ENCODE results near the gene TSPAN9.

TSPAN9 gene

GRCh38 chr12:3310271-3311026 is 233.3 kb downstream of the TSPAN9 start:
- H3K36me3 ChIP-seq (ENCODE audit: low read length) = no peaks in the 10 kb centered on the region
- no peak overlapping the region for H3K4me2 ChIP-seq (ENCODE audit: low read depth, low read length, poor library complexity, severe bottlenecking)
- TF ChIP-seq CTCF (IDR thresholded peaks at IDR 0.05; ENCODE audit: insufficient read depth, low read length, poor library complexity, severe bottlenecking) = no peak
- no peak for TF ChIP-seq EZH2phosphoT487 (conservative IDR thresholded peaks at IDR 0.05; ENCODE audit: low read length)
- no peaks in the 10 kb centered on the region for H4K20me1 ChIP-seq (ENCODE audit: low read depth, low read length)
- no peak overlapping the region for H2AFZ ChIP-seq (ENCODE audit: low read depth, low read length, severe bottlenecking)
- H3K27ac ChIP-seq (ENCODE audit: low read depth, low read length) = no peak overlapping the region
- no peaks in the 10 kb centered on the region for H3F3A ChIP-seq (ENCODE audit: insufficient read depth)
- H3K27me3 ChIP-seq (ENCODE audit: low read length) = no peaks in the 10 kb centered on the region
- no peaks in the 10 kb centered on the region for H3K9me2 ChIP-seq (replicated peaks; ENCODE audit: insufficient read depth, low read length)
- H3K9me3 ChIP-seq (ENCODE audit: insufficient read depth, low read length) = no peaks in the 10 kb centered on the region
- H3K9ac ChIP-seq (ENCODE audit: low read length) = no peak overlapping the region
- H3K4me3 ChIP-seq (ENCODE audit: insufficient read depth, low read length, poor library complexity, severe bottlenecking) = no peak overlapping the region
- no peaks in the 10 kb centered on the region for H3K79me2 ChIP-seq (ENCODE audit: insufficient read depth, low read length)

- H3K4me3 ChIP-seq (ENCODE audit: insufficient read depth, low read length, poor library complexity, severe bottlenecking) = no peak overlapping the region
- H3K4me2 ChIP-seq (ENCODE audit: low read depth, low read length, poor library complexity, severe bottlenecking) = no peak overlapping the region
- H3K9me2 ChIP-seq (replicated peaks; ENCODE audit: insufficient read depth, low read length) = no peaks in the 10 kb centered on the region
- TF ChIP-seq CTCF (IDR thresholded peaks at IDR 0.05; ENCODE audit: insufficient read depth, low read length, poor library complexity, severe bottlenecking) (no peak), EZH2phosphoT487 (conservative IDR thresholded peaks at IDR 0.05; ENCODE audit: low read length) (no peak)
- no peak overlapping the region for H2AFZ ChIP-seq (ENCODE audit: low read depth, low read length, severe bottlenecking)
- no peaks in the 10 kb centered on the region for H4K20me1 ChIP-seq (ENCODE audit: low read depth, low read length)
- H3K36me3 ChIP-seq (ENCODE audit: low read length) = no peaks in the 10 kb centered on the region
- no peak overlapping the region for H3K9ac ChIP-seq (ENCODE audit: low read length)
- H3F3A ChIP-seq (ENCODE audit: insufficient read depth) = no peaks in the 10 kb centered on the region
- H3K9me3 ChIP-seq (ENCODE audit: insufficient read depth, low read length) = no peaks in the 10 kb centered on the region
- no peak overlapping the region for H3K27ac ChIP-seq (ENCODE audit: low read depth, low read length)
- no peaks in the 10 kb centered on the region for H3K27me3 ChIP-seq (ENCODE audit: low read length)
- H3K79me2 ChIP-seq (ENCODE audit: insufficient read depth, low read length) = no peaks in the 10 kb centered on the region
Observed at GRCh38 chr12:3311027-3311402, 233.8 kb downstream of the TSPAN9 start.

GRCh38 chr12:3311491-3312103 is 234.4 kb downstream of the TSPAN9 start:
- Histone ChIP-seq H3K4me3 (ENCODE audit: insufficient read depth, low read length, poor library complexity, severe bottlenecking) (no peak overlapping the region), H3K27ac (ENCODE audit: low read depth, low read length) (no peak overlapping the region), H3K4me2 (ENCODE audit: low read depth, low read length, poor library complexity, severe bottlenecking) (no peak overlapping the region), H3F3A (ENCODE audit: insufficient read depth) (no peaks in the 10 kb centered on the region), H2AFZ (ENCODE audit: low read depth, low read length, severe bottlenecking) (no peak overlapping the region), H3K79me2 (ENCODE audit: insufficient read depth, low read length) (no peaks in the 10 kb centered on the region), H3K9me2 (replicated peaks; ENCODE audit: insufficient read depth, low read length) (no peaks in the 10 kb centered on the region), H3K27me3 (ENCODE audit: low read length) (no peaks in the 10 kb centered on the region), H4K20me1 (ENCODE audit: low read depth, low read length) (no peaks in the 10 kb centered on the region), H3K9me3 (ENCODE audit: insufficient read depth, low read length) (no peaks in the 10 kb centered on the region), H3K36me3 (ENCODE audit: low read length) (no peaks in the 10 kb centered on the region), H3K9ac (ENCODE audit: low read length) (no peak overlapping the region)
- TF ChIP-seq EZH2phosphoT487 (conservative IDR thresholded peaks at IDR 0.05; ENCODE audit: low read length) (no peak), CTCF (IDR thresholded peaks at IDR 0.05; ENCODE audit: insufficient read depth, low read length, poor library complexity, severe bottlenecking) (no peak)

All from SU-DHL-6 (cell line).